ENCODE data around the gene PKNOX2.

The PKNOX2 gene

GRCh38 chr11:125369808-125370207 lies 205.3 kb downstream of the PKNOX2 start:
- FAIRE-seq, result no peak

- FAIRE-seq, result no peak
Measured at GRCh38 chr11:125370561-125371389, 206.2 kb downstream of the PKNOX2 start.

- no peak for FAIRE-seq
Measured at GRCh38 chr11:125371431-125371935, 206.9 kb downstream of the PKNOX2 start.

- no peak for FAIRE-seq
Measured at GRCh38 chr11:125372088-125372487, 207.5 kb downstream of the PKNOX2 start.

- FAIRE-seq, result no peak
Measured at GRCh38 chr11:125372911-125373310, 208.4 kb downstream of the PKNOX2 start.

GRCh38 chr11:125373426-125374391 lies 209.2 kb downstream of the PKNOX2 start:
- no peak for FAIRE-seq

- FAIRE-seq, result no peak
Measured at GRCh38 chr11:125374398-125374797, 209.8 kb downstream of the PKNOX2 start.

- FAIRE-seq, result no peak
Measured at GRCh38 chr11:125375146-125375545, 210.6 kb downstream of the PKNOX2 start.

- FAIRE-seq, result no peak
Measured at GRCh38 chr11:125376117-125376516, 211.6 kb downstream of the PKNOX2 start.

- no peak for FAIRE-seq
Measured at GRCh38 chr11:125376856-125377255, 212.3 kb downstream of the PKNOX2 start.

GRCh38 chr11:125378083-125378482 lies 213.5 kb downstream of the PKNOX2 start:
- no peak for FAIRE-seq

GRCh38 chr11:125378571-125378970 lies 214.0 kb downstream of the PKNOX2 start:
- FAIRE-seq, result no peak

- no peak for FAIRE-seq
Measured at GRCh38 chr11:125379565-125379964, 215.0 kb downstream of the PKNOX2 start.

GRCh38 chr11:125379981-125380380 lies 215.4 kb downstream of the PKNOX2 start:
- FAIRE-seq, result no peak

GRCh38 chr11:125380756-125381445 lies 216.3 kb downstream of the PKNOX2 start:
- no peak for FAIRE-seq

- no peak for FAIRE-seq
Measured at GRCh38 chr11:125381499-125382044, 217.0 kb downstream of the PKNOX2 start.

GRCh38 chr11:125382314-125382791 lies 217.8 kb downstream of the PKNOX2 start:
- FAIRE-seq, result no peak

- FAIRE-seq, result no peak
Measured at GRCh38 chr11:125382822-125383221, 218.3 kb downstream of the PKNOX2 start.

- no peak for FAIRE-seq
Measured at GRCh38 chr11:125384825-125385224, 220.3 kb downstream of the PKNOX2 start.

GRCh38 chr11:125387901-125388300 lies 223.3 kb downstream of the PKNOX2 start:
- no peak for FAIRE-seq

GRCh38 chr11:125388611-125389010 lies 224.1 kb downstream of the PKNOX2 start:
- FAIRE-seq, result no peak
